Thyroid gland (tissue), 4 donors: ENCODE measurements around the gene BBS9.

Source experiments
- CTCF ChIP-seq, 6 experiments: fragments of 200-600 bp in 3 of 6; fragments of 450-650 bp in 3 of 6; sonication (generic) in 3 of 6; IDR thresholded peaks; one replicate each; pipeline ENCODE4 v1.5.1; 2016 to 2019; ENCODE audit warnings: antibody characterized with exemption in 6 of 6, mild to moderate bottlenecking in 2 of 6, inconsistent platforms in 1 of 6, moderate library complexity in 1 of 6
- POLR2A ChIP-seq, 2 donors: fragments of 450-650 bp; IDR thresholded peaks; one replicate each; pipeline ENCODE4 v1.6.1; 2017; ENCODE audit warnings: antibody characterized with exemption in 2 of 2, mild to moderate bottlenecking in 2 of 2, moderate library complexity in 1 of 2

- TF ChIP-seq CTCF (IDR thresholded peaks at IDR 0.05): no peak
- no peak for TF ChIP-seq POLR2A (IDR thresholded peaks at IDR 0.05)
Observed at GRCh38 chr7:33336820-33337219, 207.5 kb downstream of the BBS9 start.
